Kidney epithelial cell (primary cell): Measurements from ENCODE around the gene FBXO38. TPM values are rescaled to one million over a fixed set of nuclear protein-coding genes. Genes with fewer than 3 reads are reported as not detected.

Experiments used
- DNase-seq: peaks from one replicate; pipeline ENCODE4 v3.0.0-alpha.2; 2010; ENCODE audit warnings: low read depth
- H3K27me3 ChIP-seq: 2 replicates; pipeline ENCODE4 v1.6.0; 2011; ENCODE audit warnings: low read length; ENCODE audit not compliant: control insufficient read depth, insufficient read depth
- H3K36me3 ChIP-seq: 2 replicates; pipeline ENCODE4 v1.5.1; 2011; ENCODE audit warnings: low read length; ENCODE audit not compliant: control insufficient read depth, insufficient read depth
- H3K4me3 ChIP-seq: 2 replicates; pipeline ENCODE4 v1.5.1; 2011; ENCODE audit warnings: low read depth, mild to moderate bottlenecking, control low read depth, low read length
- CTCF ChIP-seq: IDR thresholded peaks from 2 replicates; pipeline ENCODE4 v1.5.1; 2011; ENCODE audit warnings: mild to moderate bottlenecking, moderate library complexity, low read length, control low read depth, inconsistent platforms; ENCODE audit not compliant: insufficient read depth, poor library complexity, severe bottlenecking
- total RNA-seq: library from RNA; depleted of rRNA; stranded (reverse); fragments of >200 nt; gene quantifications from 2 replicates; pipeline ENCODE4 v1.2.3, GENCODE V29; 2015

Gene FBXO38
- total RNA-seq, 1 donor from 2014 or later: 33.1 TPM

- DNase-seq: no peak
- Histone ChIP-seq H3K27me3 (no peaks in the 10 kb centered on the region), H3K36me3 (no peaks in the 10 kb centered on the region), H3K4me3 (no peak overlapping the region)
- TF ChIP-seq CTCF: no peak
These were observed 52.3 kb downstream of the FBXO38 start for GRCh38 chr5:148436029-148436428.

GRCh38 chr5:148437249-148437648 is 53.5 kb downstream of the FBXO38 start:
- no peak for DNase-seq
- no peaks in the 10 kb centered on the region for H3K36me3 ChIP-seq
- no peaks in the 10 kb centered on the region for H3K27me3 ChIP-seq
- TF ChIP-seq CTCF: no peak
- no peak overlapping the region for H3K4me3 ChIP-seq

GRCh38 chr5:148438933-148439332 is 55.2 kb downstream of the FBXO38 start:
- no peaks in the 10 kb centered on the region for H3K36me3 ChIP-seq
- no peaks in the 10 kb centered on the region for H3K27me3 ChIP-seq
- TF ChIP-seq CTCF: no peak
- no peak overlapping the region for H3K4me3 ChIP-seq
- no peak for DNase-seq

- DNase-seq: no peak
- no peak for TF ChIP-seq CTCF
- H3K36me3 ChIP-seq: no peaks in the 10 kb centered on the region
These were observed 59.5 kb downstream of the FBXO38 start for GRCh38 chr5:148443241-148443640.

GRCh38 chr5:148443998-148444397 is 60.2 kb downstream of the FBXO38 start:
- peak; percentile 34 for DNase-seq
- no peak overlapping the region for H3K4me3 ChIP-seq

More at GRCh38 chr5:148443241-148443640, 59.5 kb downstream of the FBXO38 start:
- H3K27me3 ChIP-seq: no peaks in the 10 kb centered on the region
- H3K4me3 ChIP-seq: no peak overlapping the region

GRCh38 chr5:148445578-148445977 is 61.8 kb downstream of the FBXO38 start:
- H3K36me3 ChIP-seq: no peaks in the 10 kb centered on the region
- H3K4me3 ChIP-seq: no peak overlapping the region
- no peaks in the 10 kb centered on the region for H3K27me3 ChIP-seq
- no peak for DNase-seq
- TF ChIP-seq CTCF: no peak

More at GRCh38 chr5:148443998-148444397, 60.2 kb downstream of the FBXO38 start:
- no peaks in the 10 kb centered on the region for H3K36me3 ChIP-seq
- peak; percentile 55 for TF ChIP-seq CTCF
- H3K27me3 ChIP-seq: no peaks in the 10 kb centered on the region
